Forelimb muscle (tissue), 1 donor: ENCODE results near the gene CPVL. TPM values are rescaled to one million over a fixed set of nuclear protein-coding genes. Genes with fewer than 3 reads are reported as not detected.
A peak's percentile ranks its signal among the peaks of the same experiment; 100 is the strongest.

ENCODE experiments used
- DNase-seq: peaks from one replicate; pipeline ENCODE4 v3.0.0-alpha.2; 2013; ENCODE audit warnings: low read depth
- polyA plus RNA-seq: library from polyadenylated mRNA; unstranded; fragments of 120-200 nt; gene quantifications from one replicate; pipeline ENCODE4 v1.2.1, GENCODE V29; 2013; ENCODE audit not compliant: insufficient read length

Gene CPVL
- polyA plus RNA-seq, 1 donor = 33.8 TPM

GRCh38 chr7:28976022-28976421, 170.3 kb downstream of the CPVL start:
- DNase-seq = no peak

GRCh38 chr7:28973591-28973990, 172.7 kb downstream of the CPVL start:
- no peak for DNase-seq

- no peak for DNase-seq
These were observed 182.3 kb downstream of the CPVL start for GRCh38 chr7:28964056-28964455.

GRCh38 chr7:28961972-28962371, 184.4 kb downstream of the CPVL start:
- no peak for DNase-seq

GRCh38 chr7:28960071-28960840, 186.1 kb downstream of the CPVL start:
- DNase-seq = no peak

- DNase-seq = no peak
These were observed 187.4 kb downstream of the CPVL start for GRCh38 chr7:28958980-28959347.

- peak; percentile 59 for DNase-seq
These were observed 187.9 kb downstream of the CPVL start, which contains the start of gene TRIL for GRCh38 chr7:28958235-28958979. Gene TRIL (minus strand): TSS chr7:28958330. CDS start chr7:28958046, 284 bp downstream.

GRCh38 chr7:28957751-28958234, 188.5 kb downstream of the CPVL start:
- DNase-seq = no peak

GRCh38 chr7:28957064-28957750, 189.1 kb downstream of the CPVL start:
- DNase-seq = no peak

- no peak for DNase-seq
These were observed 189.7 kb downstream of the CPVL start for GRCh38 chr7:28956608-28957063.

GRCh38 chr7:28955718-28956607, 190.4 kb downstream of the CPVL start:
- peak; percentile 52 for DNase-seq

- DNase-seq = no peak
These were observed 191.0 kb downstream of the CPVL start for GRCh38 chr7:28955356-28955717.

GRCh38 chr7:28954946-28955345, 191.4 kb downstream of the CPVL start:
- DNase-seq = no peak

- DNase-seq = no peak
These were observed 191.9 kb downstream of the CPVL start for GRCh38 chr7:28954471-28954870.

GRCh38 chr7:28953633-28954032, 192.7 kb downstream of the CPVL start:
- DNase-seq = no peak

Other genes with a start within 250 kb of the CPVL start
- gene TRIL, start 188.2 kb downstream of the CPVL start, polyA plus RNA-seq = 24.3 TPM
- gene CHN2, start 48.2 kb upstream of the CPVL start, polyA plus RNA-seq = 16.0 TPM